ENCODE data around the gene GSDME. TPM values are rescaled to one million over a fixed set of nuclear protein-coding genes. Genes with fewer than 3 reads are reported as not detected.

Gene GSDME
- total and polyA plus RNA-seq, 3 experiments from 2014 or later = 0.26 to 3.9 (median 3.7) TPM

DNA sequence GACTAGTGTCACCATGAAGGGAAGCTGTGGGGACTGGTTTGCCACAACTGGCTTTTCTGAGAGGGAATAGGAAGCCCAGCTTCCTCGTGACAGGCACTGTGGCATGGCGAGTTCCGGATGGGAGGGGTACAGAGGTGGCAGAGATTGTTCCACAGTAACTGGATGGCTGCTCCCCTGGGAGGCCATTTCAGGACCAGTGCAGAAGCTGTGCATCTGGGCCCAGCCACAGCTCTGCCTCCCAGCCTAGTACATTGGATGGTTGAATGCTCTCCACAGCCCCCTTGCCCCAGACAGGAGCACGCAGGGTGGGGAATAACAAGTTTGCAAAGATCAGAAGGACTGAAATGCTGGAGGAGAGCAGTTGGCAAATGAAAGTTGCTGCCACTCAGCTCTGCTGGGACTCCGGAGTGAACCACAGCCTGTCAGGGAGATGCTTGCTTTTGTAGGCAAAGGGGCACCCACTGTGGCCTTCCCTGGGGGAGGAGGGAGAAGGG is 51.8 kb downstream of the GSDME start:
- Histone ChIP-seq H3K36me3 (ENCODE audit: insufficient read depth, low read length) (no peaks in the 10 kb centered on the region), H3K27me3 (ENCODE audit: insufficient read depth, low read length, poor library complexity, severe bottlenecking) (no peaks in the 10 kb centered on the region), H3K4me1 (ENCODE audit: insufficient read depth, low read length) (no peaks in the 10 kb centered on the region), H3K4me3 (ENCODE audit: low read length) (no peak overlapping the region), H3K9me3 (ENCODE audit: low read length) (no peaks in the 10 kb centered on the region), H3K27ac (ENCODE audit: low read depth, low read length) (no peak overlapping the region)
- H3K27ac Mint-ChIP-seq = no peak overlapping the region
- H3K4me1 Mint-ChIP-seq = no peaks in the 10 kb centered on the region
- ChIA-PET CTCF (interaction anchor here (1.1 kb wide), 1 partner anchor 17 kb away, joined by 3 read pairs; no protein-coding TSS in a partner anchor), POLR2A (no interaction called here)
- peaks cover 0 to 3% of the 10 kb centered on the region in 2 donors for H3K27me3 Mint-ChIP-seq
- no peak for DNase-seq
- H3K9me3 Mint-ChIP-seq = no peaks in the 10 kb centered on the region
- peak overlapping the region in 1 of 7 donors; percentile 5 for H3K4me3 Mint-ChIP-seq
- H3K36me3 Mint-ChIP-seq = no peaks in the 10 kb centered on the region

DNA sequence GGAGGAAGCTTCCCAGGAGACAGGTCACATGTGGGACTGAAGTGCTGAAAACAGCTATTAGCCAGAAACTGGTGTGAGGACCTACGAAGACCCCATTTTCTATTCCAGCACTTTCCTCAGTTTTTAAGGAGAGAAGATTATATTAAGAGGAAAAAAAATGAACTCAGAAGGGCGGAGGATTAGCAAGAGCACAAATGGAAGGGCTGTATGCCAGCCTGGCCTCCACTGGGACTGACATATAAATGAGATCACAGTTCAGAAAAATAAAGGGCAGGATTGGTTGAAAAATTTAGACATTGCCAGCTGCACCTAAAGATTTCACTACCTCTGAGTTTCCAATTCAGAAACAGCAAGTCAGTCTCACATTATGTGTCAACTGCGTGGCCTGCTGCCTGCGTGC is 53.0 kb downstream of the GSDME start:
- no peaks in the 10 kb centered on the region for H3K27me3 ChIP-seq (ENCODE audit: insufficient read depth, low read length, poor library complexity, severe bottlenecking)
- CTCF ChIA-PET = no interaction called here

DNA sequence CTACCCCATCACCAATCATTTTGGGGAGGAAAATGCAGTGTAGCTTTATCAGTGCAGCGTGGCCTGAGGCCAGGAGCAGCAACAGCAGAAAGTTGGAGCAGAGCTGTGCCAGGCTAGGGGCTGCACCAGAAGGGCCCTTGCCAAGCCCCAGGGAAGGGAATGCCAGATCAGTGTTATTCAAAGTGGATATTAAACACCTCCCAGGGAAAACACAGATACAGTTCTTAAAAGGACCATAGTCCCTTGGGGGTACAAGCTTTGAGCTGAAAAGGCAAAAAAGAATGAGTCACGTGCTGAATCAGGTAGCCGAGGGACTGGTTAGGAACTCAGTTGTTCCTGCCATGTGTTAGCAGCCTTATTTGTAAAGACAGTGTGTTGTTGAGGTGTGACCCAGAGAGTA is 54.0 kb downstream of the GSDME start:
- no peak overlapping the region for H3K4me3 ChIP-seq (ENCODE audit: low read length)
- ChIA-PET CTCF (no interaction called here), POLR2A (no interaction called here)
- Mint-ChIP-seq H3K4me1 (no peaks in the 10 kb centered on the region), H3K27ac (no peak overlapping the region), H3K36me3 (peaks cover 0 to 3% (median 0%) of the 10 kb centered on the region in 3 donors), H3K9me3 (no peaks in the 10 kb centered on the region), H3K27me3 (no peaks in the 10 kb centered on the region), H3K4me3 (no peak overlapping the region)
- no peaks in the 10 kb centered on the region for H3K36me3 ChIP-seq (ENCODE audit: insufficient read depth, low read length)
- H3K9me3 ChIP-seq (ENCODE audit: low read length) = no peaks in the 10 kb centered on the region
- H3K4me1 ChIP-seq (ENCODE audit: insufficient read depth, low read length) = no peaks in the 10 kb centered on the region
- H3K27me3 ChIP-seq (ENCODE audit: insufficient read depth, low read length, poor library complexity, severe bottlenecking) = no peaks in the 10 kb centered on the region
- H3K27ac ChIP-seq (ENCODE audit: low read depth, low read length) = no peak overlapping the region
- DNase-seq = no peak

More for the DNA sequence above, 53.0 kb downstream of the GSDME start:
- no peaks in the 10 kb centered on the region for H3K27me3 Mint-ChIP-seq
- POLR2A ChIA-PET = no interaction called here
- Histone ChIP-seq H3K4me3 (ENCODE audit: low read length) (no peak overlapping the region), H3K27ac (ENCODE audit: low read depth, low read length) (no peak overlapping the region), H3K9me3 (ENCODE audit: low read length) (no peaks in the 10 kb centered on the region), H3K4me1 (ENCODE audit: insufficient read depth, low read length) (no peaks in the 10 kb centered on the region), H3K36me3 (ENCODE audit: insufficient read depth, low read length) (no peaks in the 10 kb centered on the region)
- no peaks in the 10 kb centered on the region for H3K9me3 Mint-ChIP-seq
- H3K27ac Mint-ChIP-seq = peak overlapping the region in 1 of 8 donors; percentile 17
- H3K4me1 Mint-ChIP-seq = no peaks in the 10 kb centered on the region
- no peak for DNase-seq
- no peaks in the 10 kb centered on the region for H3K36me3 Mint-ChIP-seq
- no peak overlapping the region for H3K4me3 Mint-ChIP-seq

DNA sequence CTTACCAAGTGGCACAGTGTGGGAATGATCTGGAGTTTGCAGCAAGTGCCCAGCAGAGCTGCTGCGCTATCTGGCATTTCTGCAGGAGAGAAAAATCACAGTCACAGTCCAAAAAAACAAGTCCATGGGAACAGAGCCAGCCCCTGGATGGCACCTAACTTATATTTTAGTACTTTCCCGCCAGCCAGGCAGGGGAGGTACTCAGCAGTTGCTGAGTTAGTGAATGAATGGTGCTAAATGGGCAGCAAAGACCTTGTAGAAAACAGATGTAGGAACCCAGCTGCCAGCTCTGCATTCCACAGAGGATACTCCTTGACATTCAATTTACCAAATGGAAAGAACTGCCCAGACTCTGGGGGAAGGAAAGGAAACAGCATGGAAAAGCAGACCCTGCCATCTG is 54.5 kb downstream of the GSDME start:
- Histone ChIP-seq H3K4me3 (ENCODE audit: low read length) (no peak overlapping the region), H3K9me3 (ENCODE audit: low read length) (no peaks in the 10 kb centered on the region), H3K36me3 (ENCODE audit: insufficient read depth, low read length) (no peaks in the 10 kb centered on the region), H3K4me1 (ENCODE audit: insufficient read depth, low read length) (no peaks in the 10 kb centered on the region), H3K27ac (ENCODE audit: low read depth, low read length) (no peak overlapping the region), H3K27me3 (ENCODE audit: insufficient read depth, low read length, poor library complexity, severe bottlenecking) (no peaks in the 10 kb centered on the region)
- DNase-seq = no peak
- Mint-ChIP-seq H3K27ac (no peak overlapping the region), H3K4me3 (no peak overlapping the region), H3K36me3 (peaks cover 0 to 3% (median 0%) of the 10 kb centered on the region in 3 donors), H3K27me3 (no peaks in the 10 kb centered on the region), H3K9me3 (no peaks in the 10 kb centered on the region), H3K4me1 (no peaks in the 10 kb centered on the region)
- POLR2A ChIA-PET = no interaction called here
- CTCF ChIA-PET = no interaction called here

DNA sequence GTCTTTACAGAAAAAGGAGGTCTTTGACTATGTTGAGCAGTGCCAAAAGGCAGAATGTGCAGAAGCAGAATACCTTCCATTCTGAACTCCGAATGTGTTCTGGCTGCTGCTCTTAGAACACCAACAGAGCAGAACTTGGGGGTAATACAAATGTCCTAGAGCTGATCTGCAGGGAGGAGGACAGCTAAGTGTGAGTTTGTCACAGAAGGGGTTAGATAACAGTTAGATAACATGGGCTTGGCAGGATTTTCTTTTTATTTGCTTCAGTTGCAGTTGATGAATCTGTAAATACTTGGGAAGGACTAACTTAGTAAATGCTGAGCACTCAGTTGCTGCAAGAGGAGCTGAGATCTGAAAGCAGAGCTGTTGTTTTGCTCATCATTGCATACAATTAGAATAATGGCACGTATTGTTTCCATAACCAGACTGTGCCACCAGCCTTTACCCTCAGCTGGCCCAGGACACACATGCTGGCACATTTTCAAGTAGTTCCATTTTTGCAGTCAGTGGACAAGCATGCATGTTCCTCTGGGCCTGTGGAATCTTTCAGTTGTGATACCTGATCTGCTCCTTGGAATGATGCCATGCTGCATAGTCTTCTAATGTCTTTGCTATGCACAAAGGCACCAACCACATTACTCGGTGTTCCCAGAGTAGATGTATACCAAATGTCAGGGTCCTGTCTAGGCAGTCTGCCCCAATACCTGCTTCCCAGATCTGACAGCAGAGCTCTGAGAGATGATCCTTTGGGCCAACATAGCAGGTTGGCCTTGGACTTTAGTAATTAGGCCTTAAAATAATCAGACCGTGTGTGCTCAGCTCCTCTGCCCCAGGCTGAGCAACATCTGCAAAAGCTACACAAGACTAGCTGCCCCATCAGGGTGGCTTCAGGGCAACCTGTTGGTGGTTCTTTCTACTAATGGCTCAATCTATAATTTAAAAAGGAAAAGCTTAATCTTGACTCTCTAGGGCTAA is 55.7 kb downstream of the GSDME start:
- Mint-ChIP-seq H3K4me1 (no peaks in the 10 kb centered on the region), H3K27ac (peak overlapping the region in 1 of 8 donors; percentile 60), H3K27me3 (no peaks in the 10 kb centered on the region), H3K4me3 (no peak overlapping the region), H3K9me3 (no peaks in the 10 kb centered on the region), H3K36me3 (peaks cover 0 to 3% (median 0%) of the 10 kb centered on the region in 3 donors)
- DNase-seq = no peak
- ChIA-PET CTCF (no interaction called here), POLR2A (no interaction called here)
- no peak overlapping the region for H3K4me3 ChIP-seq (ENCODE audit: low read length)
- no peaks in the 10 kb centered on the region for H3K9me3 ChIP-seq (ENCODE audit: low read length)
- no peak overlapping the region for H3K27ac ChIP-seq (ENCODE audit: low read depth, low read length)
- no peaks in the 10 kb centered on the region for H3K4me1 ChIP-seq (ENCODE audit: insufficient read depth, low read length)
- no peaks in the 10 kb centered on the region for H3K27me3 ChIP-seq (ENCODE audit: insufficient read depth, low read length, poor library complexity, severe bottlenecking)
- H3K36me3 ChIP-seq (ENCODE audit: insufficient read depth, low read length) = no peaks in the 10 kb centered on the region

DNA sequence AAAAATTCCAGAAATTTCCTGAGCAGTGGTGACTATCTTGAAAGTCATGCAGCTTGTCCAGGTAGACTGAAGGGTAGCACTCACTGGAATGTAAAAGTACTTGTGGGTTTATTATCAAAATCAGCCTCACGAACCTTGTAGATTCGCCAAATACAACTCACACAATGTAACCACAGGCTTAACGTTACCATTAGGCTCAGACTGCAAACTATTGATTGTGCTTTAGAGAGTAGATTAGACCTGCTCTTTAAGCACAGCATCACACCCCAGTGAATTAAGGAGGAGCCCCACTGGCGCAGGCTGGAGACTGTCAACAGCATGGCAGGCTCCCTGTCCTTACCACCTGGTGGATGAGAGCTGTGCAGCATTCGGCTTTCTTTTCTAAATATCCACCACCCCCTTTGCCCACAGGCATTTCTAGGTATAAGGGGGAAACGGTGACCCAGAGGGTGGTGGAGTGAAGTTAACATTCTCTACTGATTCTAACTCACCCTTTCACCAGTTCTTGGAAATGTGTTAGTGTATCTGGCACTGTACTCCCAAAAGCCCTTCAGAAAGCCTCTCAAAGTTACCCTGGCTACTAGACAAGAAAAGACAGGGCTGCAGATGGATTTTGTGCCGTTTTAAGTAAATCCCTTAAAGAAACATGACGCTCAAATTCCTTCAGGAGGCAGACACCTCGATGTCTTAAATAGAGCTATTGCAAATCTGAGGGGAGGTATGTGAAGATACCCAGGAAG is 56.6 kb downstream of the GSDME start:
- POLR2A ChIA-PET = no interaction called here
- Mint-ChIP-seq H3K4me1 (no peaks in the 10 kb centered on the region), H3K4me3 (no peak overlapping the region), H3K27me3 (no peaks in the 10 kb centered on the region), H3K27ac (no peak overlapping the region), H3K36me3 (peaks cover 0 to 6% (median 0%) of the 10 kb centered on the region in 3 donors), H3K9me3 (no peaks in the 10 kb centered on the region)
- DNase-seq = no peak
- H3K9me3 ChIP-seq (ENCODE audit: low read length) = no peaks in the 10 kb centered on the region
- no peaks in the 10 kb centered on the region for H3K36me3 ChIP-seq (ENCODE audit: insufficient read depth, low read length)
- CTCF ChIA-PET = no interaction called here
- H3K27ac ChIP-seq (ENCODE audit: low read depth, low read length) = no peak overlapping the region
- H3K4me3 ChIP-seq (ENCODE audit: low read length) = no peak overlapping the region
- H3K27me3 ChIP-seq (ENCODE audit: insufficient read depth, low read length, poor library complexity, severe bottlenecking) = no peaks in the 10 kb centered on the region
- no peaks in the 10 kb centered on the region for H3K4me1 ChIP-seq (ENCODE audit: insufficient read depth, low read length)

DNA sequence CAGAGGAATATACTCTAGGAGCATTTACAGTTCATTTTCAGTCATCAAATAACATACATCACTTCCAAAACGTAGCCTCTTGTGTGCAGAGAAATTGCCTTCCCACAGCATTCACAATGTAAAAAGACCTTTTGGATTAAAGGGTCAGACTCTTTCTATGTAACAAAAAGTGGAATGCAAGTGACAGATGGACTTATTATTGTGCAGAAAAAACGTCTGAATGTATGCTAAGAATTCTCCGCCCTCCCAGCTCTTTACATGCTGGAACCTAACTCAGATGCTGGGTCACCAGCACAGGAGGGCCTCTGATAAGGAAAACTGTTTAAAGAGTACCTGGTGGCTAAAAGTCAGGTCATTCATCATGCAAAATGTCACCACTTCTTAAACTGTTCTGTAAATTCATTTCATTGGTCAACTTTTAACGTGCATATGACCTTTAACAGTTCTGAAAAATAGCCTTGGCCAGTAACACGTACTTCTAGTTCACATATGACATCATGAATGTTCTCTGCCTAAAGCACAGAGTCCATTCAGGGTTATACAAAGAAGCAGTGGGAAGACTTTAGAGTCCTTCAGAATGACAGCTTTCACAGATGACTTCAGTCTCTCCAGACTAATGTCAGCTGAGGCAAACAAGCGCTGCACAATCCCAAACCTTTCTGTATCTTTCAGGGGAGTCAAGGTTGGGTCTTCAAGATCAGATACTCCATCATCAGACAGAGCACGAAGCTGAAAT is 58.6 kb downstream of the GSDME start:
- ChIA-PET POLR2A (no interaction called here), CTCF (no interaction called here)
- Histone ChIP-seq H3K9me3 (ENCODE audit: low read length) (no peaks in the 10 kb centered on the region), H3K4me1 (ENCODE audit: insufficient read depth, low read length) (no peaks in the 10 kb centered on the region), H3K36me3 (ENCODE audit: insufficient read depth, low read length) (no peaks in the 10 kb centered on the region), H3K27ac (ENCODE audit: low read depth, low read length) (no peak overlapping the region), H3K27me3 (ENCODE audit: insufficient read depth, low read length, poor library complexity, severe bottlenecking) (no peaks in the 10 kb centered on the region), H3K4me3 (ENCODE audit: low read length) (no peak overlapping the region)
- Mint-ChIP-seq H3K27ac (no peak overlapping the region), H3K9me3 (no peaks in the 10 kb centered on the region), H3K36me3 (peaks cover 0 to 18% (median 6%) of the 10 kb centered on the region in 3 donors), H3K27me3 (no peaks in the 10 kb centered on the region), H3K4me1 (no peaks in the 10 kb centered on the region), H3K4me3 (no peak overlapping the region)
- no peak for DNase-seq
